Measurements from ENCODE around the gene ABHD12.

The ABHD12 gene

GRCh38 chr20:25277941-25278521, 112.6 kb downstream of the ABHD12 start:
- H3K4me3 ChIP-seq (ENCODE audit: control insufficient read depth, low read depth, low read length), result no peak overlapping the region
- no peak for TF ChIP-seq CTCF (conservative IDR thresholded peaks at IDR 0.05; ENCODE audit: control insufficient read depth, insufficient read depth, low read depth, low read length)
- DNase-seq (ENCODE audit: low read depth), result no peak

GRCh38 chr20:25277051-25277801, 113.4 kb downstream of the ABHD12 start:
- no peak overlapping the region for H3K4me3 ChIP-seq (ENCODE audit: control insufficient read depth, low read depth, low read length)
- no peak for TF ChIP-seq CTCF (conservative IDR thresholded peaks at IDR 0.05; ENCODE audit: control insufficient read depth, insufficient read depth, low read depth, low read length)
- DNase-seq (ENCODE audit: low read depth), result no peak

- no peak for TF ChIP-seq CTCF (conservative IDR thresholded peaks at IDR 0.05; ENCODE audit: control insufficient read depth, insufficient read depth, low read depth, low read length)
- H3K4me3 ChIP-seq (ENCODE audit: control insufficient read depth, low read depth, low read length), result no peak overlapping the region
These were observed 114.0 kb downstream of the ABHD12 start for GRCh38 chr20:25276533-25277050.

GRCh38 chr20:25275813-25276532, 114.7 kb downstream of the ABHD12 start:
- no peak for TF ChIP-seq CTCF (conservative IDR thresholded peaks at IDR 0.05; ENCODE audit: control insufficient read depth, insufficient read depth, low read depth, low read length)
- H3K4me3 ChIP-seq (ENCODE audit: control insufficient read depth, low read depth, low read length), result no peak overlapping the region
- DNase-seq (ENCODE audit: low read depth), result no peak

More at GRCh38 chr20:25276533-25277050, 114.0 kb downstream of the ABHD12 start:
- DNase-seq (ENCODE audit: low read depth), result no peak

- TF ChIP-seq CTCF (conservative IDR thresholded peaks at IDR 0.05; ENCODE audit: control insufficient read depth, insufficient read depth, low read depth, low read length), result no peak
- no peak overlapping the region for H3K4me3 ChIP-seq (ENCODE audit: control insufficient read depth, low read depth, low read length)
- no peak for DNase-seq (ENCODE audit: low read depth)
These were observed 115.5 kb downstream of the ABHD12 start for GRCh38 chr20:25274891-25275812.

GRCh38 chr20:25274481-25274880, 116.2 kb downstream of the ABHD12 start:
- no peak overlapping the region for H3K4me3 ChIP-seq (ENCODE audit: control insufficient read depth, low read depth, low read length)
- no peak for TF ChIP-seq CTCF (conservative IDR thresholded peaks at IDR 0.05; ENCODE audit: control insufficient read depth, insufficient read depth, low read depth, low read length)
- no peak for DNase-seq (ENCODE audit: low read depth)

Data from fibroblast of mammary gland (primary cell).